Psoas muscle (tissue), 8 donors: Measurements from ENCODE around the gene RABGAP1L. TPM values are rescaled to one million over a fixed set of nuclear protein-coding genes. Genes with fewer than 3 reads are reported as not detected.
"Not testable (repeated sequence)": the region's sequence is repeated elsewhere in the genome, so short reads cannot be mapped to it uniquely, and the experiment has no call there.

Experiments used
- ATAC-seq, 4 donors: fragments of 200-7000 bp; cut with Tn5 transposase; one replicate each; pipeline ENCODE4 v1.9.1; 2020; ENCODE audit warnings: moderate library complexity in 3 of 4, mild to moderate bottlenecking in 2 of 4
- DNase-seq, 2 donors: peaks; one replicate each; pipeline ENCODE4 v3.0.0-alpha.2; 2020
- H3K27ac ChIP-seq: fragments of 200-600 bp; one replicate; pipeline ENCODE4 v1.8.0; 2022
- H3K27me3 ChIP-seq, 3 donors: fragments of 200-600 bp in 1 of 3; one replicate each; pipeline versions ENCODE4 v1.6.1 to v1.8.0; 2013 to 2022; ENCODE audit warnings: low read length in 2 of 3, mild to moderate bottlenecking in 2 of 3, moderate library complexity in 1 of 3; ENCODE audit not compliant: insufficient read depth in 3 of 3
- H3K36me3 ChIP-seq, 2 donors: fragments of 200-600 bp in 1 of 2; one replicate each; pipeline versions ENCODE4 v1.6.1 to v1.8.0; 2013 to 2022; ENCODE audit warnings: low read depth in 1 of 2, mild to moderate bottlenecking in 1 of 2, moderate library complexity in 1 of 2; ENCODE audit not compliant: insufficient read depth in 1 of 2
- H3K4me1 ChIP-seq: fragments of 200-600 bp; one replicate; pipeline ENCODE4 v1.8.0; 2022
- H3K4me3 ChIP-seq: fragments of 200-600 bp; one replicate; pipeline ENCODE4 v1.8.0; 2022; ENCODE audit warnings: mild to moderate bottlenecking
- H3K9me3 ChIP-seq: fragments of 200-600 bp; one replicate; pipeline ENCODE4 v1.8.0; 2022
- CTCF ChIP-seq: fragments of 200-600 bp; IDR thresholded peaks from one replicate; pipeline ENCODE4 v1.8.0; 2022; ENCODE audit warnings: antibody characterized with exemption
- WGBS, 3 donors: extraction: QIAGEN DNeasy Blood & Tissue Kit; methylation state at CpG; one replicate each; pipeline versions ENCODE4 v1.1.6 to v1.1.7; 2013; 5-methylcytosine and 5-hydroxymethylcytosine counted together
- intact Hi-C, 2 donors: fragments of 100-400 bp; cut with DNase I; formaldehyde crosslinking; loops; one replicate each; pipeline versions ENCODE4 v1.11.0 to v1.14.2; 2022
- polyA plus RNA-seq, 3 donors: library from polyadenylated mRNA; stranded (reverse); fragments of 200-250 nt; gene quantifications; one replicate each; pipeline ENCODE4 v1.2.3, GENCODE V29; 2013
- total RNA-seq, 4 donors: library from RNA; stranded (reverse); fragmentation: NEBNext Ultra II Directional in 2 of 4; extraction: Animal tissue kit (Norgen Biotek cat#: 25700) in 2 of 4; gene quantifications; one replicate each; pipeline versions ENCODE4 v1.2.1 to v1.2.4, GENCODE V29; 2021 to 2023
- donor health status: healthy with polysubstance abuse.
- donor health status: DM: no; HTN: no; CAD: no; lungs with moderate emphysema.
- donor health status: Bipolar disorder and iron deficiency.
- donor health status: healthy.
- donor health status: DM: yes; HTN: yes; CAD: no.
- donor health status: DM: no; HTN: no; CAD: no.
- donor health status: DM: no; HTN: no; CAD: no.
- donor health status: DM: yes; HTN: yes; CAD: no.

The RABGAP1L gene
- total and polyA plus RNA-seq, 7 donors = 2.9 to 14.4 (median 8.7) TPM

GRCh38 chr1:174812656-174813055, 653.3 kb downstream of the RABGAP1L start:
- no peak overlapping the region for H3K27ac ChIP-seq
- intact Hi-C loops = no loop called here
- H3K27me3 ChIP-seq = no peaks in the 10 kb centered on the region
- no peak overlapping the region for H3K4me3 ChIP-seq
- no peak for DNase-seq
- H3K36me3 ChIP-seq = no peaks in the 10 kb centered on the region
- H3K9me3 ChIP-seq = no peaks in the 10 kb centered on the region
- no peaks in the 10 kb centered on the region for H3K4me1 ChIP-seq
- no peak for ATAC-seq
- TF ChIP-seq CTCF = no peak

- intact Hi-C loops = no loop called here
- Histone ChIP-seq H3K4me1 (no peaks in the 10 kb centered on the region), H3K27ac (no peak overlapping the region), H3K27me3 (no peaks in the 10 kb centered on the region), H3K9me3 (no peaks in the 10 kb centered on the region), H3K4me3 (no peak overlapping the region), H3K36me3 (no peaks in the 10 kb centered on the region)
- no peak for TF ChIP-seq CTCF
- ATAC-seq = no peak
- DNase-seq = no peak
- 87 to 94% (median 92%) methylated on average over 3 of the region's 3 CpGs for WGBS, 3 donors
Measured at GRCh38 chr1:174815036-174815435, 655.7 kb downstream of the RABGAP1L start.

GRCh38 chr1:174815474-174815908, 656.2 kb downstream of the RABGAP1L start:
- Histone ChIP-seq H3K4me3 (no peak overlapping the region), H3K27ac (no peak overlapping the region), H3K4me1 (no peaks in the 10 kb centered on the region), H3K27me3 (no peaks in the 10 kb centered on the region), H3K9me3 (no peaks in the 10 kb centered on the region), H3K36me3 (no peaks in the 10 kb centered on the region)
- intact Hi-C loops = no loop called here
- TF ChIP-seq CTCF = no peak
- DNase-seq = no peak
- no peak for ATAC-seq

GRCh38 chr1:174816621-174817020, 657.3 kb downstream of the RABGAP1L start:
- H3K4me3 ChIP-seq, H3K9me3 ChIP-seq, H3K27ac ChIP-seq, H3K27me3 ChIP-seq, ATAC-seq, H3K36me3 ChIP-seq, DNase-seq, H3K4me1 ChIP-seq, intact Hi-C loops: not testable (repeated sequence)
- WGBS, 3 donors = 96 to 98% (median 98%) methylated on average over 8 of the region's 8 CpGs

- ATAC-seq (no peak), DNase-seq (no peak)
- Histone ChIP-seq H3K27ac (no peak overlapping the region), H3K36me3 (no peaks in the 10 kb centered on the region), H3K27me3 (no peaks in the 10 kb centered on the region), H3K4me3 (no peak overlapping the region), H3K4me1 (no peaks in the 10 kb centered on the region), H3K9me3 (no peaks in the 10 kb centered on the region)
- 69 to 83% (median 83%) methylated on average over 4 of the region's 4 CpGs for WGBS, 3 donors
- intact Hi-C loops = no loop called here
- TF ChIP-seq CTCF = no peak
Measured at GRCh38 chr1:174818014-174818616, 658.8 kb downstream of the RABGAP1L start.
